T-cell (primary cell): Measurements from ENCODE around the gene FXR1. TPM values are rescaled to one million over a fixed set of nuclear protein-coding genes. Genes with fewer than 3 reads are reported as not detected.

ENCODE experiments used
- ATAC-seq, 4 experiments: fragments of 200-7000 bp in 3 of 4; fragments of 150-1000 bp in 1 of 4; cut with Tn5 transposase; replicated peaks in 1 of 4; 1 replicate in 3 of 4; 2 replicates in 1 of 4; pipeline ENCODE4 v1.10.0; 2021; ENCODE audit warnings: moderate library complexity in 3 of 4, mild to moderate bottlenecking in 2 of 4, moderate number of reproducible peaks in 1 of 4
- CTCF ChIA-PET, 2 donors: fragments of 300-600 bp; sonication (Branson Sonifier 250); formaldehyde crosslinking; loops; one replicate each; lab custom pipeline; 2022; ENCODE audit warnings: antibody characterized with exemption in 2 of 2; lab: Charles Lee
- POLR2A ChIA-PET, 2 donors: fragments of 300-600 bp; sonication (Branson Sonifier 250); formaldehyde crosslinking; loops; one replicate each; lab custom pipeline; 2022; ENCODE audit warnings: antibody characterized with exemption in 2 of 2; lab: Charles Lee
- DNase-seq, 35 experiments: peaks; one replicate each; pipeline versions ENCODE4 v3.0.0 to v3.0.0-alpha.2; 2013 to 2023
- H3K27ac ChIP-seq: one replicate; pipeline ENCODE4 v1.5.1; 2013; ENCODE audit warnings: low read length
- H3K27me3 ChIP-seq, 2 experiments: replicated peaks in 1 of 2; 1 replicate in 1 of 2; 2 replicates in 1 of 2; pipeline versions ENCODE4 v1.6.1 to v1.7.0; 2013; ENCODE audit warnings: low read length in 1 of 2, mixed read lengths in 1 of 2; ENCODE audit not compliant: control insufficient read depth in 2 of 2, insufficient read depth in 2 of 2; ENCODE audit errors: extremely low read depth in 1 of 2
- H3K36me3 ChIP-seq, 2 donors: 1 replicate in 1 of 2; 2 replicates in 1 of 2; pipeline versions ENCODE4 v1.6.1 to v1.7.0; 2013; ENCODE audit warnings: low read length in 1 of 2; ENCODE audit not compliant: control insufficient read depth in 2 of 2, insufficient read depth in 1 of 2; ENCODE audit errors: extremely low read depth in 1 of 2
- H3K4me1 ChIP-seq, 2 experiments: 1 replicate in 1 of 2; 2 replicates in 1 of 2; pipeline versions ENCODE4 v1.6.1 to v1.7.0; 2013; ENCODE audit warnings: low read length in 2 of 2, mixed read lengths in 1 of 2; ENCODE audit not compliant: insufficient read depth in 2 of 2, control insufficient read depth in 1 of 2; ENCODE audit errors: extremely low read depth in 1 of 2
- H3K4me3 ChIP-seq, 2 donors: 1 replicate in 1 of 2; 2 replicates in 1 of 2; pipeline versions ENCODE4 v1.5.1 to v1.7.0; 2013; ENCODE audit warnings: mild to moderate bottlenecking in 2 of 2, low read length in 1 of 2, moderate library complexity in 1 of 2; ENCODE audit not compliant: control insufficient read depth in 1 of 2; ENCODE audit errors: extremely low read depth in 1 of 2
- H3K9me3 ChIP-seq: 2 replicates; pipeline ENCODE4 v1.7.0; 2013
- H3K27ac Mint-ChIP-seq, 2 donors: one replicate each; pipeline ENCODE4 v1.8.0; 2020 to 2021; ENCODE audit warnings: mild to moderate bottlenecking in 2 of 2, mixed read lengths in 2 of 2
- H3K27me3 Mint-ChIP-seq, 2 donors: one replicate each; pipeline ENCODE4 v1.8.0; 2021 to 2022; ENCODE audit warnings: mixed read lengths in 2 of 2
- H3K36me3 Mint-ChIP-seq: one replicate; pipeline ENCODE4 v1.8.0; 2021; ENCODE audit warnings: mixed read lengths
- H3K4me1 Mint-ChIP-seq, 3 donors: one replicate each; pipeline ENCODE4 v1.8.0; 2020 to 2022; ENCODE audit warnings: mixed read lengths in 3 of 3, mild to moderate bottlenecking in 1 of 3
- H3K4me3 Mint-ChIP-seq, 3 donors: one replicate each; pipeline ENCODE4 v1.8.0; 2020 to 2022; ENCODE audit warnings: mild to moderate bottlenecking in 3 of 3, mixed read lengths in 3 of 3, moderate library complexity in 3 of 3
- H3K9me3 Mint-ChIP-seq, 3 donors: one replicate each; pipeline ENCODE4 v1.8.0; 2020 to 2022; ENCODE audit warnings: mixed read lengths in 3 of 3
- WGBS: methylation state at CpG from one replicate; pipeline ENCODE4 v1.1.5; 2013; ENCODE audit warnings: missing lambda C conversion rate; ENCODE audit not compliant: insufficient coverage; 5-methylcytosine and 5-hydroxymethylcytosine counted together
- total RNA-seq, 35 experiments: library from RNA in 6 of 35; stranded (reverse) in 6 of 35; fragments of 120-200 nt in 1 of 35; gene quantifications; one replicate each; pipeline versions ENCODE4 v1.2.1 to v1.2.4 and lab custom pipeline; 2013 to 2026

Gene FXR1
- total RNA-seq, 5 donors from 2014 or later (not counting 1 experiment from before 2014, with no cell fraction given) = 97.5 to 150 (median 100) TPM

DNA sequence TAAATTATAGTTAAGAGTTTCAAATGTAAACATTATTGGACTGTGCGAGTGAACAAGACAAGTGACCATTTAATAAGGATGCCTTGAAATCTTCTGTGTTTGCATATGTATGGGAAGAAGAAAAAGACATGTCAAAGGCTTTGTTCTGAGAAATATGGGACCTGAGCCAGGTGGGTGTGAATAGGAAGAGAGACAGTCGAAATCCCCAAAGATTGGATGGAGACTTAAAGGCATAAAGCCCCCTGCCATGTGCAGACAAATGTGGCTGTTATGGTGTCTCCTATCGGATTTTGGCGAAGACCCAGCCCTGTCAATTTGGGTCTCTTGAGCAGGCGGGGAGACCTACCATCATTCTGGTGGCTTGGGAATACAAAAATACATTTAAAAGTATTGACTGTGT lies 16.9 kb downstream of the FXR1 start:
- no peaks in the 10 kb centered on the region for H3K27me3 ChIP-seq
- H3K27ac ChIP-seq = no peak overlapping the region
- H3K4me3 ChIP-seq = no peak overlapping the region
- Mint-ChIP-seq H3K4me1 (peaks cover 78 to 86% (median 81%) of the 10 kb centered on the region in 3 donors), H3K4me3 (no peak overlapping the region), H3K9me3 (no peaks in the 10 kb centered on the region), H3K27me3 (no peaks in the 10 kb centered on the region), H3K36me3 (peaks cover 11% of the 10 kb centered on the region), H3K27ac (no peak overlapping the region)
- peaks cover 0 to 26% of the 10 kb centered on the region in 2 experiments for H3K4me1 ChIP-seq
- DNase-seq (no peak), ATAC-seq (no peak)
- no peaks in the 10 kb centered on the region for H3K9me3 ChIP-seq
- H3K36me3 ChIP-seq = peaks cover 0 to 7% of the 10 kb centered on the region in 2 donors
- POLR2A ChIA-PET = interaction anchor here in 1 of 2 donors (1.0 kb wide), 1 partner anchor 18 kb away, joined by 3 read pairs; no protein-coding TSS in a partner anchor
- CTCF ChIA-PET = no interaction called here
- WGBS = 100% methylated on average over 2 of the region's 5 CpGs

DNA sequence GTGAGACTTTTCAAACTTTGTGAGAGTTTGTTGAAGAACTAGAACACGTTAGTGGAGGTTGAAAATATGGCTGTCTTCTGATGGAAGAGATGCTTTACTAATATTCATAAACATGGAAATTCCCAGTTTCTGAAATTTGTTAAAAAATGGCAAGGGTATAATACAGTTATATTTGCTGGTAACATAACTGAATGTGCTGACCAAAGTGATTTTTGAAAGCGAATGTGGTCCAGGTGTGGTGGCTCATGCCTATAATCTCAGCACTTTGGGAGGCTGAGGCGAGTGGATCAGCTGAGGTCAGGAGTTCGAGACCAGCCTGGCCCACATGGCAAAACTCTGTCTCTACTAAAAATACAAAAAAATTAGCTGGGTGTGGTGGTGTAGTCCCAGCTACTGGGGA lies 18.1 kb downstream of the FXR1 start:
- Histone ChIP-seq H3K4me1 (peaks cover 0 to 20% of the 10 kb centered on the region in 2 experiments), H3K9me3 (no peaks in the 10 kb centered on the region), H3K4me3 (no peak overlapping the region), H3K36me3 (peaks cover 0 to 10% of the 10 kb centered on the region in 2 donors), H3K27ac (no peak overlapping the region), H3K27me3 (no peaks in the 10 kb centered on the region)
- WGBS = 93% methylated on average over 2 of the region's 4 CpGs
- peak overlapping the region in 1 of 2 donors; percentile 15 for H3K27ac Mint-ChIP-seq
- ChIA-PET POLR2A (interaction anchor here (0.6 to 0.7 kb wide), 4 partner anchors 62 to 1297 kb away, joined by 3 to 12 read pairs (median 4); no protein-coding TSS in a partner anchor), CTCF (no interaction called here)
- peaks cover 15% of the 10 kb centered on the region for H3K36me3 Mint-ChIP-seq
- ATAC-seq = no peak
- H3K4me1 Mint-ChIP-seq = peaks cover 69 to 76% (median 75%) of the 10 kb centered on the region in 3 donors
- H3K27me3 Mint-ChIP-seq = no peaks in the 10 kb centered on the region
- no peaks in the 10 kb centered on the region for H3K9me3 Mint-ChIP-seq
- DNase-seq = no peak
- H3K4me3 Mint-ChIP-seq = peak overlapping the region in 1 of 3 donors; percentile 38

DNA sequence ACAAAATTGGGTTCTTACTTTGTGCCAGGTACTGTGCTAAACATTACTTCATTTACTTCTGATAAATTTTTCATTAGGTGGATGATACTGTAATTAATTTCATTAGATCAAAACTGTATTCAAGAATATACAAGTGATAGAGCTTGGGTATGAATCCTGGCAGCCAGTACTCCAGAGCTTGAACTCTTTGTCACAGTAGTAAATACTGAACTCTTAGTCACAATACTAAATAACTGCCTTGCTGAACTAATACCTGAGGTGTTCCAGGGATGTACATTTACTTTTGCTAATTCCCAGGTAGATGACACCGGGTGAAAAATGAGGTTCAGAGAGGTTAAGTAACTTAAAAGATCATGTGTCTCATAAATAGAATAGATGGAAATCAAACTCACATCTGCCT lies 20.3 kb downstream of the FXR1 start:
- H3K36me3 Mint-ChIP-seq = peaks cover 23% of the 10 kb centered on the region

DNA sequence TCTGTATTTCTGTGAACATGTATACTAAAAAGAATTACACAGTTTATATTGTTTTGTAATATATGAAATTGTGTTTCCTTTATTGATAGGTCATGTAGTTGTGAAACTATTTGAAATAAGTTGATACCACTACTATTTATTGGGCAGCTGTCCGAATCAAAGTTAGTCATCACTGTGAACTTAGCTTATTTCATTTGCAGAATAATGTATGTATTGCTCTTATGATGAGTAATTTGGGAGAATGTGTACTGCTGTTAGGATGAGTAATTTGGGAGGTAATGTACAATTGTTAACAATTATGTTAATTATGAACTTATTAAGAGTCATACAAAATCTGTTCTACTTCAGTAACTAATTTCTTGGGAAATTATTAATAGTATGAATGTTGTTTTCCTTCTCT lies 22.2 kb downstream of the FXR1 start:
- H3K9me3 ChIP-seq = no peaks in the 10 kb centered on the region
- H3K4me3 ChIP-seq = no peak overlapping the region
- Mint-ChIP-seq H3K27ac (no peak overlapping the region), H3K9me3 (no peaks in the 10 kb centered on the region), H3K36me3 (peaks cover 26% of the 10 kb centered on the region), H3K4me3 (no peak overlapping the region), H3K27me3 (no peaks in the 10 kb centered on the region), H3K4me1 (peaks cover 45 to 46% (median 46%) of the 10 kb centered on the region in 3 donors)
- peaks cover 0 to 16% of the 10 kb centered on the region in 2 experiments for H3K4me1 ChIP-seq
- H3K27me3 ChIP-seq = no peaks in the 10 kb centered on the region
- CTCF ChIA-PET = interaction anchor here (0.6 to 1.3 kb wide), 3 partner anchors 16 to 71 kb away, joined by 5 to 6 read pairs (median 5); no protein-coding TSS in a partner anchor
- WGBS = no CpG with 5 or more reads among the region's 1 CpG
- peaks cover 0 to 28% of the 10 kb centered on the region in 2 donors for H3K36me3 ChIP-seq
- no peak overlapping the region for H3K27ac ChIP-seq
- POLR2A ChIA-PET = interaction anchor here (0.5 to 0.7 kb wide), 3 partner anchors 15 to 30 kb away, joined by 4 to 5 read pairs (median 4); partner anchors contain the start of gene FXR1 (in 1 of the 2)
- ATAC-seq = no peak
- DNase-seq = no peak

More for the DNA sequence above, 20.3 kb downstream of the FXR1 start:
- no peak overlapping the region for H3K27ac ChIP-seq
- no CpG with 5 or more reads among the region's 1 CpG for whole genome bisulfite sequencing
- Mint-ChIP-seq H3K27ac (peak overlapping the region in 1 of 2 donors; percentile 22), H3K27me3 (no peaks in the 10 kb centered on the region), H3K9me3 (no peaks in the 10 kb centered on the region), H3K4me1 (peaks cover 55 to 61% (median 59%) of the 10 kb centered on the region in 3 donors), H3K4me3 (no peak overlapping the region)
- ATAC-seq (no peak), DNase-seq (no peak)
- CTCF ChIA-PET = no interaction called here
- peaks cover 0 to 20% of the 10 kb centered on the region in 2 experiments for H3K4me1 ChIP-seq
- peaks cover 0 to 25% of the 10 kb centered on the region in 2 donors for H3K36me3 ChIP-seq
- H3K27me3 ChIP-seq = no peaks in the 10 kb centered on the region
- POLR2A ChIA-PET = no interaction called here
- no peaks in the 10 kb centered on the region for H3K9me3 ChIP-seq
- H3K4me3 ChIP-seq = no peak overlapping the region

DNA sequence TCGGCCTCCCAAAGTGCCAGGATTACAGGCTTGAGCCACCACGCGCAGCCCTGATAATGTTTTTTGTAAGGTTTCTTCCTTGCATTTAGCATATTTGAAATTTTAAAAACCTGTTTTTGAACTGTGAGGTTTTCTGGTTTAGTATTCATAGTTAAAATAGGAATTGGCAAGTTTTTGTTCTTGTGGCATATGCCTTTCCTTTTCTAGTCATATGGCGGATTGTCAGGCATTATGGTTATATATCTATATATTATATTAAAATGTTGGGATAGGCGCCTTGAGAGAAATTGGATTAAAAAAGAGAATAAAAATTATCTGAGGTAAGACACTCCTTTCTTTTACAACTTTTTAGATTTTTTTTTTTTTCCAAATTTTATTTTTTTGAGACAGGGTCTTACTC lies 28.4 kb downstream of the FXR1 start:
- Mint-ChIP-seq H3K27ac (no peak overlapping the region), H3K36me3 (peaks cover 38% of the 10 kb centered on the region), H3K27me3 (no peaks in the 10 kb centered on the region), H3K4me1 (peaks cover 8 to 15% (median 13%) of the 10 kb centered on the region in 3 donors), H3K9me3 (no peaks in the 10 kb centered on the region), H3K4me3 (no peak overlapping the region)
- Histone ChIP-seq H3K36me3 (peaks cover 0 to 29% of the 10 kb centered on the region in 2 donors), H3K27ac (no peak overlapping the region), H3K4me1 (no peaks in the 10 kb centered on the region), H3K4me3 (no peak overlapping the region), H3K9me3 (no peaks in the 10 kb centered on the region), H3K27me3 (no peaks in the 10 kb centered on the region)
- ChIA-PET CTCF (no interaction called here), POLR2A (no interaction called here)
- ATAC-seq (no peak), DNase-seq (no peak)
- WGBS = 100% methylated on average over 1 of the region's 5 CpGs

DNA sequence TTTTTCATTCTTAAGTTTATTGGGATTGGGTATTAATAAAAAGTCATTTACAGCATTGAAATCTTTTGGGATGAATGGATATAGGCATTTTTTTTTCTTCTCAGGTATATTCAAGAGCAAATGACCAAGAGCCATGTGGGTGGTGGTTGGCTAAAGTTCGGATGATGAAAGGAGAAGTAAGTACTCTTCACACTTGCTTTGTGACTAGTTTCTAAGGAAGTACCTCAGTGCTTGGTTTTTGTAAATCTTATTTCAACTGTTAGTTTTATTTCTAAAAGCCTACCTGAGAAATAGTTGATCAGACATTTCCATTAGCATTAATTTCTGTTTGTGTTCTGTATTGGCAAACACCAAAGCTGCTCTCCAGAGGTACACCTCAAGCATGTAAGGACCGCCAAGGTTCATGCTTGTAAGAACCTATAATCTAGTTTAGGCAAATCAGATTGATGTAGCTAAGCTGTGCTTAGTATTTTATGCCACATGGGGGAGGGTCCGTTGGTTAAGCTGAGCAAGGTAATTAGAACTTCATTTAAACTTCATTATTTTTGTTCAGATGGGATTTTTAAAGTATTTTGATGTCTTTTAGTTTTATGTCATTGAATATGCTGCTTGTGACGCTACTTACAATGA lies 35.4 kb downstream of the FXR1 start:
- Mint-ChIP-seq H3K27me3 (no peaks in the 10 kb centered on the region), H3K36me3 (peaks cover 46% of the 10 kb centered on the region), H3K27ac (no peak overlapping the region), H3K4me3 (no peak overlapping the region), H3K4me1 (peaks cover 7 to 13% (median 11%) of the 10 kb centered on the region in 3 donors), H3K9me3 (no peaks in the 10 kb centered on the region)
- Histone ChIP-seq H3K27me3 (no peaks in the 10 kb centered on the region), H3K4me1 (no peaks in the 10 kb centered on the region), H3K36me3 (peaks cover 7 to 46% of the 10 kb centered on the region in 2 donors), H3K27ac (no peak overlapping the region), H3K4me3 (no peak overlapping the region), H3K9me3 (no peaks in the 10 kb centered on the region)
- no peak for DNase-seq
- no CpG with 5 or more reads among the region's 4 CpGs for WGBS
- ATAC-seq = no peak
- ChIA-PET POLR2A (no interaction called here), CTCF (interaction anchor here in 1 of 2 donors (0.6 to 1.2 kb wide), 3 partner anchors 13 to 35 kb away, joined by 3 to 5 read pairs (median 3); partner anchors contain the start of gene FXR1)
